ENCODE measurements around the gene KISS1R.

GRCh38 chr19:961866-962620, 44.9 kb downstream of the KISS1R start:
- TF ChIP-seq CTCF (conservative IDR thresholded peaks at IDR 0.05 in 1 of 2, IDR thresholded peaks at IDR 0.05 in 1 of 2; ENCODE audit: low read depth in 1 of 2, low read length in 2 of 2) (no peak), EZH2 (IDR thresholded peaks at IDR 0.05; ENCODE audit: low read length, missing control alignments) (no peak)

Data from fibroblast of lung (primary cell).